ENCODE measurements around the gene QKI.
"Not testable (repeated sequence)": the region's sequence is repeated elsewhere in the genome, so short reads cannot be mapped to it uniquely, and the experiment has no call there.

Gene QKI

GRCh38 chr6:163415620-163416556 lies 1.4 kb downstream of the QKI start:
- peak; percentile 62 for DNase-seq (ENCODE audit: low spot score)

- DNase-seq (ENCODE audit: low spot score) = peak; percentile 74
Observed at GRCh38 chr6:163416557-163417253, 2.2 kb downstream of the QKI start.

- DNase-seq (ENCODE audit: low spot score) = no peak
Observed at GRCh38 chr6:163417595-163417994, 3.1 kb downstream of the QKI start.

GRCh38 chr6:163418311-163419029 lies 4.0 kb downstream of the QKI start:
- no peak for DNase-seq (ENCODE audit: low spot score)

- no peak for DNase-seq (ENCODE audit: low spot score)
Observed at GRCh38 chr6:163419413-163420288, 5.1 kb downstream of the QKI start.

- DNase-seq (ENCODE audit: low spot score) = no peak
Observed at GRCh38 chr6:163420289-163420614, 5.7 kb downstream of the QKI start.

- DNase-seq (ENCODE audit: low spot score) = no peak
Observed at GRCh38 chr6:163422550-163422949, 8.0 kb downstream of the QKI start.

GRCh38 chr6:163423696-163424095 lies 9.2 kb downstream of the QKI start:
- no peak for DNase-seq (ENCODE audit: low spot score)

GRCh38 chr6:163427498-163428254 lies 13.2 kb downstream of the QKI start:
- DNase-seq (ENCODE audit: low spot score) = peak; percentile 62

- no peak for DNase-seq (ENCODE audit: low spot score)
Observed at GRCh38 chr6:163428373-163428772, 13.9 kb downstream of the QKI start.

GRCh38 chr6:163429858-163430448 lies 15.4 kb downstream of the QKI start:
- no peak for DNase-seq (ENCODE audit: low spot score)

GRCh38 chr6:163432300-163432699 lies 17.8 kb downstream of the QKI start:
- DNase-seq (ENCODE audit: low spot score) = no peak

- DNase-seq (ENCODE audit: low spot score) = not testable (repeated sequence)
Observed at GRCh38 chr6:163433486-163433885, 19.0 kb downstream of the QKI start.

- DNase-seq (ENCODE audit: low spot score) = no peak
Observed at GRCh38 chr6:163435023-163435422, 20.5 kb downstream of the QKI start.

- DNase-seq (ENCODE audit: low spot score) = no peak
Observed at GRCh38 chr6:163436843-163437242, 22.3 kb downstream of the QKI start.

GRCh38 chr6:163437466-163437865 lies 22.9 kb downstream of the QKI start:
- no peak for DNase-seq (ENCODE audit: low spot score)

- no peak for DNase-seq (ENCODE audit: low spot score)
Observed at GRCh38 chr6:163438298-163438939, 23.9 kb downstream of the QKI start.

- peak; percentile 58 for DNase-seq (ENCODE audit: low spot score)
Observed at GRCh38 chr6:163438940-163439335, 24.4 kb downstream of the QKI start.

GRCh38 chr6:163439390-163439789 lies 24.9 kb downstream of the QKI start:
- not testable (repeated sequence) for DNase-seq (ENCODE audit: low spot score)

- DNase-seq (ENCODE audit: low spot score) = no peak
Observed at GRCh38 chr6:163439997-163440396, 25.5 kb downstream of the QKI start.

Measured in hematopoietic multipotent progenitor cell treated with erythropoietin and hydrocortisone succinate and interleukin-3 and kit ligand, for 15 days (in vitro differentiated cells).